LNCaP clone FGC (cell line): ENCODE data around the gene RIPOR2.

Source experiments
- DNase-seq: peaks from one replicate; pipeline ENCODE4 v3.0.0-alpha.2; 2011; ENCODE audit warnings: low read depth
- H3K4me3 ChIP-seq: 2 replicates; pipeline ENCODE4 v1.5.1; 2011; ENCODE audit warnings: mild to moderate bottlenecking, low read depth, low read length, control low read depth
- TF ChIP-seq, protein P1 (sequence below): IDR thresholded peaks from 2 replicates; pipeline ENCODE4 v1.5.1; 2012; ENCODE audit warnings: mild to moderate bottlenecking; ENCODE audit not compliant: control insufficient read depth, insufficient read depth; ENCODE audit errors: extremely low read depth

The RIPOR2 gene

DNA sequence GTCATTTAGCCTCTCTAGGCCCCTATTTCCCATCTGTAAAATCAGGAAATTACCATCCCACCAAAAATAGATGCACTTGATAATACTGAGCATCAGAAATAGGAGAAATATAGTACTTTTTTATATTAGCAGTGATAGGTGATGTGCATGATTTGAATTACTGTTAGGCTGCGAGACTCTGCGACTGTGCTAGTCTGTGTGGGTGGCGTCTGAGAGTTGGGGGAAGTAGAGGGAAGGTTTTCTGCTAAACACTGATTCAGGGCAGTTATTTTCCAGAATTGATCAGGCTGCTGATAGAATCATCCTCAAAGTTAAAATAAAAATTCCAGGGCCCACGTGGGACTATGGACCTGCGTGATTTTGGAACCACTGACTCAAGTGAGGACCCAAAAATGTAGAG is 76.6 kb downstream of the RIPOR2 start:
- DNase-seq = no peak
- TF ChIP-seq, protein P1, sequence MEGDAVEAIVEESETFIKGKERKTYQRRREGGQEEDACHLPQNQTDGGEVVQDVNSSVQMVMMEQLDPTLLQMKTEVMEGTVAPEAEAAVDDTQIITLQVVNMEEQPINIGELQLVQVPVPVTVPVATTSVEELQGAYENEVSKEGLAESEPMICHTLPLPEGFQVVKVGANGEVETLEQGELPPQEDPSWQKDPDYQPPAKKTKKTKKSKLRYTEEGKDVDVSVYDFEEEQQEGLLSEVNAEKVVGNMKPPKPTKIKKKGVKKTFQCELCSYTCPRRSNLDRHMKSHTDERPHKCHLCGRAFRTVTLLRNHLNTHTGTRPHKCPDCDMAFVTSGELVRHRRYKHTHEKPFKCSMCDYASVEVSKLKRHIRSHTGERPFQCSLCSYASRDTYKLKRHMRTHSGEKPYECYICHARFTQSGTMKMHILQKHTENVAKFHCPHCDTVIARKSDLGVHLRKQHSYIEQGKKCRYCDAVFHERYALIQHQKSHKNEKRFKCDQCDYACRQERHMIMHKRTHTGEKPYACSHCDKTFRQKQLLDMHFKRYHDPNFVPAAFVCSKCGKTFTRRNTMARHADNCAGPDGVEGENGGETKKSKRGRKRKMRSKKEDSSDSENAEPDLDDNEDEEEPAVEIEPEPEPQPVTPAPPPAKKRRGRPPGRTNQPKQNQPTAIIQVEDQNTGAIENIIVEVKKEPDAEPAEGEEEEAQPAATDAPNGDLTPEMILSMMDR = no peak
- H3K4me3 ChIP-seq = no peak overlapping the region

DNA sequence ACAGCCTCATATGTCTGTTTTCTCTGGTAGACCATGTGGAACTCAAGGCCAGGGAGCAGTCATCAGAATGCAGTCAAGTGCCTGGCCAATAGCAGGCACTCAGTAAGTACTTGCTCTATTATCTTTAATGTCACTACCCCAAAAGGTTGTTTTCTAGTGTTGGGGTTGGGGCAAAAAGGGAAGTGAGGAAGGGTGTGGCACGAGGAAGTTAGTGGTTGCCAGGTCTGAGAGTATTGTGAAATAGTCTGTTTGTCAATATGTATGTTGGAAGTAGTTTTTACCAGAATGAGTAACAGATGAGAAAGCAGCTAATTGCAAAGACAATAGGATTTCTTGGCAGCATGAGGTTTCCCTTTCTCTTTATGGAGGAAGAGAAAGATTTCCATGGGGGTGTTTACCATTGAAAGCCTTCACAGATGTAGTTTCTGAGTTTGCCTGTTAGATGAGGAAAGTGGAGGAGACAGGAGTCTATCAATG is 77.5 kb downstream of the RIPOR2 start:
- DNase-seq = peak; percentile 60
- no peak overlapping the region for H3K4me3 ChIP-seq
- TF ChIP-seq, protein P1 = no peak

DNA sequence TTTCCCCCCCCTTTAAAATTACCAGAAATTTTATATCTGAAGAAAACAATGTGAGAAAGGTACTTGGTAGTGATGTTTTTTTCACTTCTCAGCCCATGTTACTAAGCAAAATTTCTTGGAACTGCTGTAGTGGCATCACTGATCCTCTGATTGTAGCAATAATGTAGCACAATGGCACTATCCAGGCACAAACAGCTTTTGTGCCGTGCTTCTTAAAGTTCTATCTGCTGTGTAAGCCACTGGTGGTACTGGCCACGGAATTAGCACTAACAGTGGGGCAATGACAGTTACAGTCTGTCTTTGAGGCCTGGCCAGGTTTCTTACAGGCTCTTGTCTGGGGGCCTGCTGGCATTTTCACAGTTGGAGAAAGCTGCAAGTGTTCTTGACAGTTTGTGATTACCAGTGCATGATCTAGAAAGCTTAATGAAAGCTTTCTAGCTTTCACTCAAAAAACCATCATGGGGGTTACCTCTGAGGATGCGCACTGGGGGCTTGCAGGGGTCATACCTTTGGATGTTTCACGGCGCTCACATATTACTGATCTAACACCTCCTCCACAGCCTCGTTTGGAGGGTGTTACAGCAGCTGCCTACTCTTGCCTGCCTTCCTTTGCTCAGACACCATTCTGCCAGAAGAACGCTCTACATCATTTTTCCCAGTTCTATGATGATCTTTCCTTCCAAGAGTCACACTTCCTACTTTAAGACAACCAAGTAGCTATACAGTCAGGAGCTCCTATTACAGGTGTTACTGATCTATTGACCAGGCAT is 78.7 kb downstream of the RIPOR2 start:
- no peak overlapping the region for H3K4me3 ChIP-seq
- TF ChIP-seq, protein P1 = no peak
- DNase-seq = no peak

DNA sequence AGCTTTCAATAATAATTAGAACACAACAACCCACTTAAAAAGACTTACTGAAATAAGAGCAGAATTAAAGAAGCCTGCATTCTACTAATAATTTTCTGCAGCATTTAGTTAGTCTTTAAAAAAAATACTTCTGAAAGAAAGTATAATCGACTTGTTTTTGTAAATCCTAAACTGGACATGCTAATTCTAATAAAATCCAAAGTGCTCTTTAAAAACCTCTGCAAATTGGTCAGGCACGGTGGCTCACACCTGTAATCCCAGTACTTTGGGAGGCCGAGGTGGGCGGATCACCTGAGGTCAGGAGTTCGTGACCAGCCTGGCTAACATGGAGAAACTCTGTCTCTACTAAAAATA is 79.5 kb downstream of the RIPOR2 start:
- no peak overlapping the region for H3K4me3 ChIP-seq
- no peak for DNase-seq

DNA sequence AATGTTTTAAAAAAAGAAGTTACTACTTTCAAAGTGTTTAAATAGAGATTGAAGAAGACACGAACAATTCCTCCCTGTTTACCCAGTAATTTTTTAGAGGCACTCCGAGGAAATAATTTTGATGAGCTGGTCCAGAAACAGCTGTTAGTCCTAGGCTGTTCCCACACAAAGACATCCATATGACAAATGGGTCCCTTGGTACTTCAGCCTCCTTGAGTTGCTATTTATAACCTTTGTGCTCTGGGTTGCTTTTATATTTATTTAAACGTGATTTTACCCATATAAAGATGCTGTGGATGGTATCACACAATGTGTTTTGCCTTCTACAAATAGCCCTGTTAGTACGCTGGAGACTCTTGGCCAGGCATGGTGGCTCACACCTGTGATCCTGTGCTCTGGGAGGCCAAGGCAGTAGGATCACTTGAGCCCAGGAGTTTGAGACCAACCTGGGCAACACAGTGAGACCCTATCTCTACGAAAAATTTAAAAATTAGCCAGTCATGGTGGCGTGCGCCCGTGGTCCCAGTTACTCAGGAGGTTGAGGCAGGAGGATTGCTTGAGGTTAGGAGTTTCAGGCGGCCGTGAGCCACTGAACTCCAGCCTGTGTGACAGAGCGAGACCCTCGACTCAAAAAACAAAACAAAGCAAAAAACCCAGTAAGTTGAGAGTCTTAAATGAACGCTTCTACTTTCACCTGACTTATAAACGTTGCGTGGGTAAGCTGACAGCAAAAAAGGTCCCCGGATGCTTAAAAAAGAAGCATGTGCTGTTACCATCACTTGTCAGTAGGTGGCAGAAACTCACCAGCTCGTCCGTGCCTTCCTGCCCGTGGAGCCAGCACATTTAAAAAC is 80.1 kb downstream of the RIPOR2 start:
- H3K4me3 ChIP-seq = no peak overlapping the region
- DNase-seq = peak; percentile 50

More for the DNA sequence above, 79.5 kb downstream of the RIPOR2 start:
- TF ChIP-seq, protein P1 = no peak

DNA sequence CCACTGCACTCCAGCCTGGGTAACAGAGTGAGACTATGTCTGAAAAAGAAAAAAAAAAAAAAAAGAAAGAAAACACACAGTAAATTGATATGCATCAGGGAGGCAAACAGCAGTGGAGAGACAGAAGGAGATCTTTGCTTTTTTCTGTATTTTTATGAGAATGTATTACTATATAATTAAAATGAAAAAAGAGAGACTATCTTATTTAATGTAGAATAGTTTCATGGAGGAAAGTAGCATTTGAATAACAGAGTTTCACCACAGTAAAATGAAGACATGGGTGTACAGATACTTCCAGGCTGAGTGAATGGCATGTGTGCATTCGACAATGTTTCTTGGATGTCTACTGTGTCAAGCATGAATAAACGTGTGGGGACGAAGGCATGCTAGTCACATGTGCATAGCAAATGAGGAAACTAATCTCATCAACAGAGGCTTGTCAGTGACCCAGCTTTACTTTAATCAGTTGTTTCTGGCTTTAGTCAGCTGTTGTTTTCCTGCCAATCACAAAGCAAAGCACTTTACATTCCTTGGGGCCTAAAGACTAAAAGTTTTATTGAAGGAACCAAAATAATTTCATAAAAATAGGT is 81.6 kb downstream of the RIPOR2 start:
- no peak overlapping the region for H3K4me3 ChIP-seq
- no peak for DNase-seq
- TF ChIP-seq, protein P1 = no peak

More for the DNA sequence above, 80.1 kb downstream of the RIPOR2 start:
- TF ChIP-seq, protein P1 = peak; percentile 94
